PFSK-1 (cell line): Measurements from ENCODE around the gene TEX2.

Experiments
- POLR2AphosphoS5 ChIP-seq: IDR thresholded peaks from 2 replicates; pipeline ENCODE4 v1.6.1; 2012; ENCODE audit warnings: low read depth, mild to moderate bottlenecking, control low read depth, low read length, moderate library complexity
- TAF1 ChIP-seq: IDR thresholded peaks from 2 replicates; pipeline ENCODE4 v1.6.1; 2012; ENCODE audit warnings: low read length, control low read depth, borderline replicate concordance; ENCODE audit not compliant: insufficient read depth

DNA sequence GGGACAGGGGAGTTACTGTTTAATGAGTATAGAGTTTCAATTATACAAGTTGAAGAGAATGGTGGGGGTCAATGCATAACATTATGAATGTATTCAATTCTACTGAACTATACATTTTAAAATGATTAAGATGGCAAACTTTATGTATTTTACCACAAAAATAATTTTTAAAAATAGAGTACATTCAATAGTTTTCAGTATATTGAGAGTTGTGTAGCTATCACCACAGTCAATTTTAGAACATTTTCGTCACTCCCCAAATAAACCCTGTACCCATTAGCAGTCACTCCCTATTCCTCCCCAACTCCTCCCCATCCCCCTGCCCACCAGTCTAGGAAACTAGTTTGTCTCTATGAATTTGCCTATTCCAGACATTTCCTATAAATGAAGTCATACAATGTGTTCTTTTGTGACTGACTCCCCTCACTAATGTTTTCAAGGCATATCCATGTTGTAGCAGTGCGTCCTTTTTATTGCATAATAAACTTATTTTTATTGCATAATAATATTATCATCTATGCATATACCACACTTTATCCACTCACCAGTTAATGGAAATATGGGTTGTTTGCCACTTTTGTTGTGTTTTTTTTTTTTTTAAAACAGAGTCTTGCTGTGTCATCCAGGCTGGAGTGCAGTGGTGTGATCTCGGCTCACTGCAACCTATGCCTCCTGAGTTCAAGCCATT, 80.6 kb downstream of the TEX2 start:
- TF ChIP-seq TAF1 (no peak), POLR2AphosphoS5 (no peak)
